SK-N-MC (cell line): ENCODE data around the gene HEG1.

Experiments
- DNase-seq: peaks from one replicate; pipeline ENCODE4 v3.0.0-alpha.2; 2011; ENCODE audit warnings: low read depth, low spot score
- H3K27ac ChIP-seq: fragments of 200-600 bp; sonication (generic); 2 replicates; pipeline ENCODE4 v1.5.1; 2016; ENCODE audit warnings: mixed run types
- H3K36me3 ChIP-seq: fragments of 200-600 bp; sonication (generic); 2 replicates; pipeline ENCODE4 v1.6.1; 2017; ENCODE audit warnings: antibody characterized with exemption, low read length, mixed read lengths; ENCODE audit not compliant: insufficient read depth
- H3K4me3 ChIP-seq: fragments of 200-600 bp; sonication (generic); 2 replicates; pipeline ENCODE4 v1.5.1; 2016
- H3K9ac ChIP-seq: fragments of 200-600 bp; sonication (generic); 2 replicates; pipeline ENCODE4 v1.8.0; 2017; ENCODE audit warnings: mixed run types, mixed read lengths; ENCODE audit not compliant: insufficient read length
- H3K9me3 ChIP-seq: fragments of 200-600 bp; sonication (generic); 2 replicates; pipeline ENCODE4 v1.6.1; 2017; ENCODE audit warnings: low read depth, mild to moderate bottlenecking, antibody characterized with exemption, low read length, moderate library complexity, mixed read lengths
- EZH2 ChIP-seq: fragments of 200-600 bp; sonication (generic); IDR thresholded peaks from one replicate; pipeline ENCODE4 v1.6.1; 2017; ENCODE audit warnings: antibody characterized with exemption
- FOXP2 ChIP-seq: optimal IDR thresholded peaks from 2 replicates; pipeline ENCODE3; 2011; ENCODE audit warnings: mild to moderate bottlenecking, moderate library complexity; ENCODE audit not compliant: insufficient read depth; ENCODE audit errors: extremely low read length, control extremely low read depth
- POLR2AphosphoS5 ChIP-seq: IDR thresholded peaks from 2 replicates; pipeline ENCODE4 v1.6.1; 2012; ENCODE audit warnings: mild to moderate bottlenecking, low read depth, low read length, borderline replicate concordance

The HEG1 gene

DNA sequence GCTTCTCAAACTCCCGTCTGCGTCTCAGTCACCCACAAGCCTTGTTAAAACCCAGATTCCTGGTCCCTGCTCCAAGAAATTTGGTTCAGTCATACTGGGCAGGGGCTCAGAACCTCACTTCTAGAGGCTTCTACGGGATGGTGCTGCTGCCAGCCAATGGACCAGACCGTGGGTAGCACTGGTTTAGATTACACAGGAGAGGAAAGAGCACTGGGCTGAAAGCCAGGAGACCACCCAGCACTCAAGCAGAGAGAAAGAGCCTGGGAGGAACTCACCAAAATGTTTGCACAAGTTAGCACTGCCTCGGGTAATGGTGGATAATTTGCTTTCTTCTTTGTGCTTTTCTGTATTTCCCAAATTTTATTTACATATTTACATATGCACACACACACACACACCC is 74.3 kb downstream of the HEG1 start:
- Histone ChIP-seq H3K27ac (peak overlapping the region; percentile 7; the same call in 1 of the 2 replicates), H3K4me3 (no peak overlapping the region), H3K9me3 (no peaks in the 10 kb centered on the region), H3K36me3 (no peaks in the 10 kb centered on the region), H3K9ac (no peak overlapping the region)
- TF ChIP-seq POLR2AphosphoS5 = no peak
- no peak for TF ChIP-seq FOXP2
- no peak for TF ChIP-seq EZH2
- peak; percentile 50 for DNase-seq

GRCh38 chr3:124978627-124979026 is 77.2 kb downstream of the HEG1 start:
- TF ChIP-seq EZH2 (no peak), FOXP2 (no peak), POLR2AphosphoS5 (no peak)
- H3K36me3 ChIP-seq = no peaks in the 10 kb centered on the region
- H3K4me3 ChIP-seq = no peak overlapping the region
- DNase-seq = no peak
- no peaks in the 10 kb centered on the region for H3K9me3 ChIP-seq
- no peak overlapping the region for H3K27ac ChIP-seq
- no peak overlapping the region for H3K9ac ChIP-seq

GRCh38 chr3:124976383-124976782 is 79.4 kb downstream of the HEG1 start:
- Histone ChIP-seq H3K36me3 (no peaks in the 10 kb centered on the region), H3K9me3 (no peaks in the 10 kb centered on the region), H3K27ac (no peak overlapping the region), H3K9ac (no peak overlapping the region), H3K4me3 (no peak overlapping the region)
- TF ChIP-seq POLR2AphosphoS5 (no peak), EZH2 (no peak), FOXP2 (no peak)
- DNase-seq = no peak

DNA sequence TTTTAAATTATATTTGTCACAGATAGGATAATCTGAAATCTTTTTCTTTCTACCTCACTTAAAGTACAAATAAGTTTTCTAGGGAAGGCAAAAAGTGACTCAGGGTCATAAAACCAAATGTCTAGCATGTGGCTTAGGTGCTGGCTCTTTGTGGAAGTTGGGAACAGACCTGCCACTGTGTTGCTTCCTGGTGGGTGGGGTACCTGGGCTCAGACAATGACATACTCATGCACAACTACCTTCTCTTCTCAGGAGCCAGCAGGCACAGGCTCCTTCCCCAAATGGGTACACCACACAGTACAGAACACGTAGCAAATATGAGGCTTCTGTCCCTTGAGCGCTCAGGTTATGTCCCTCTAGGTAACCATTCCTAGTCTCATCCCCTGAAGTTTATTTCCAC is 81.1 kb downstream of the HEG1 start:
- H3K9me3 ChIP-seq = no peaks in the 10 kb centered on the region
- TF ChIP-seq EZH2 (no peak), FOXP2 (no peak), POLR2AphosphoS5 (no peak)
- H3K9ac ChIP-seq = no peak overlapping the region
- H3K27ac ChIP-seq = no peak overlapping the region
- DNase-seq = no peak
- H3K4me3 ChIP-seq = no peak overlapping the region
- no peaks in the 10 kb centered on the region for H3K36me3 ChIP-seq

DNA sequence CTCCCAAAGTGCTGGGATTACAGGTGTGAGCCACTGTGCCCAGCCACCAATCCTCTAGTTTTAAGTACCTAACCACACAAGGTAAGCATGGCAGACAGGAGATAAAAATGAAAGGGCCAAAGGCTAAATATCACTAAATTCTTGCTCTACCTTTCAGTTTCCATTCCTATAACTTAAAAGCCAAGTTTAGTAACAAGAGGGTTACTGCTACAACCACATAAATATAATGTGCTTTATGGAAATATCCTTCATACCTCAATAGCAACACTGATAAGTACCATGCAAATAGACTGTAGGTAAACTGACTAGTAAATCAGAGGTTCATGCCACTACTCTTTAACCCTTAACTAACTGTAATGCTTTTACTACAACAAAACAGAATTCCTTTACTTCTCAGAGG is 82.5 kb downstream of the HEG1 start:
- Histone ChIP-seq H3K9me3 (no peaks in the 10 kb centered on the region), H3K27ac (no peak overlapping the region), H3K4me3 (no peak overlapping the region), H3K36me3 (no peaks in the 10 kb centered on the region), H3K9ac (no peak overlapping the region)
- DNase-seq = no peak
- TF ChIP-seq EZH2 = no peak
- TF ChIP-seq POLR2AphosphoS5 = no peak
- TF ChIP-seq FOXP2 = no peak

GRCh38 chr3:124972457-124972856 is 83.3 kb downstream of the HEG1 start:
- Histone ChIP-seq H3K9me3 (no peaks in the 10 kb centered on the region), H3K9ac (no peak overlapping the region), H3K36me3 (no peaks in the 10 kb centered on the region), H3K4me3 (no peak overlapping the region), H3K27ac (no peak overlapping the region)
- no peak for DNase-seq
- TF ChIP-seq POLR2AphosphoS5 (no peak), EZH2 (no peak), FOXP2 (no peak)

DNA sequence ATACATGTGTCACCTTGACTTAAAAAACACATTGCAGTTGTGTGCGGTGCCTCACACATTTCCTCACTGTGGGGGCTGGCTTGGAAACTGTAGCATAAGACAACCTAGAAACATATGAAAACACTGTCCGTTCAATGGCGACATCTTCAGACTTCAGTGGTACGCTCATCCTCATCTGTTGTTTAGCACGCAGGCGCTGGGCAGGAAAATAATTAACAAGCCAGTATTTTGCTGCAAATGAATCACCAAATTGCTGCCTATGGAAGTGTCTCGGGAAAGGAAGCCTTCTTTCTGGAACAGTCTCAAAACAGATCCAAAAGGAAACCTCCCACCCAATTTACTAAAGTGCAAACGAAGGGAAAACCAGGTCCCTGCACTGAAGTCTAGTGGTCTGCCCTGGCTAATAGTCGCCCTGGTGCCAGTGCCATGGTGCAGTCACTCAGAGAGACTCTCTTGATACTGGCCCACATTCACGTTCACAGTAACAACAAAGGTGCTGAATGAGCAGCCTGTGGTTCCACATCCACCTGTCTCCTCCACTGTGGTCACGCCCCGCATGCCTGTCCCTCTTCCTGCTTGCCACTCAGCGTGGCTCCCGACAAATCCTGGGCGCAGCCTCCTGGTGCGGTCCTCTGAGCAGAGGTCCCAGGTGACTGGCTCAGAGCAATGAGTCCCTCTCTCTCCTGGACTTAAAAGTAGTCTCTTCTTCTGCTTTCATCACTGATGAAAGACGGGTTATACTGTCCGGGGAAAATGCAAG is 85.7 kb downstream of the HEG1 start:
- H3K36me3 ChIP-seq = no peaks in the 10 kb centered on the region
- H3K9me3 ChIP-seq = no peaks in the 10 kb centered on the region
- H3K9ac ChIP-seq = no peak overlapping the region
- H3K4me3 ChIP-seq = no peak overlapping the region
- TF ChIP-seq FOXP2 (no peak), POLR2AphosphoS5 (no peak), EZH2 (no peak)
- no peak for DNase-seq
- no peak overlapping the region for H3K27ac ChIP-seq

GRCh38 chr3:124969190-124969589 is 86.6 kb downstream of the HEG1 start:
- Histone ChIP-seq H3K9ac (no peak overlapping the region), H3K36me3 (no peaks in the 10 kb centered on the region), H3K9me3 (no peaks in the 10 kb centered on the region), H3K4me3 (no peak overlapping the region), H3K27ac (no peak overlapping the region)
- DNase-seq = no peak
- TF ChIP-seq FOXP2 (no peak), POLR2AphosphoS5 (no peak), EZH2 (no peak)

GRCh38 chr3:124967964-124968363 is 87.8 kb downstream of the HEG1 start:
- no peak overlapping the region for H3K9ac ChIP-seq
- H3K27ac ChIP-seq = no peak overlapping the region
- H3K4me3 ChIP-seq = no peak overlapping the region
- H3K9me3 ChIP-seq = no peaks in the 10 kb centered on the region
- DNase-seq = no peak
- TF ChIP-seq POLR2AphosphoS5 (no peak), FOXP2 (no peak), EZH2 (no peak)
- H3K36me3 ChIP-seq = no peaks in the 10 kb centered on the region
